Mesenchymal stem cell (in vitro differentiated cells and primary cell): ENCODE results near the gene PHKB. TPM values are rescaled to one million over a fixed set of nuclear protein-coding genes. Genes with fewer than 3 reads are reported as not detected.
A peak's percentile ranks its signal among the peaks of the same experiment; 100 is the strongest.

Experiments
- DNase-seq: peaks from one replicate; pipeline ENCODE4 v3.0.0-alpha.2; 2013
- H2AFZ ChIP-seq: one replicate; pipeline ENCODE4 v1.6.1; 2013; ENCODE audit warnings: low read depth, mild to moderate bottlenecking, control low read depth, inconsistent platforms, low read length, moderate library complexity
- H2AK5ac ChIP-seq: 2 replicates; pipeline ENCODE4 v1.6.1; 2013; ENCODE audit warnings: low read length, moderate library complexity, mild to moderate bottlenecking, inconsistent platforms; ENCODE audit not compliant: severe bottlenecking
- H2BK120ac ChIP-seq: one replicate; pipeline ENCODE4 v1.6.1; 2013; ENCODE audit warnings: low read depth, mild to moderate bottlenecking, inconsistent platforms, low read length, moderate library complexity
- H2BK12ac ChIP-seq, 2 experiments: one replicate each; pipeline ENCODE4 v1.6.1; 2013; ENCODE audit warnings: inconsistent platforms in 2 of 2, low read length in 2 of 2, mild to moderate bottlenecking in 2 of 2, moderate library complexity in 2 of 2, control low read depth in 1 of 2
- H2BK15ac ChIP-seq: one replicate; pipeline ENCODE4 v1.6.1; 2013; ENCODE audit warnings: mild to moderate bottlenecking, low read depth, inconsistent platforms; ENCODE audit not compliant: poor library complexity, severe bottlenecking
- H2BK5ac ChIP-seq: 2 replicates; pipeline ENCODE4 v1.6.1; 2013; ENCODE audit warnings: low read depth, mild to moderate bottlenecking, low read length, control low read depth, inconsistent platforms; ENCODE audit not compliant: poor library complexity, severe bottlenecking
- H3K14ac ChIP-seq, 2 experiments: one replicate each; pipeline ENCODE4 v1.6.1; 2013; ENCODE audit warnings: inconsistent platforms in 2 of 2, low read length in 2 of 2, control low read depth in 1 of 2, mild to moderate bottlenecking in 1 of 2, moderate library complexity in 1 of 2
- H3K18ac ChIP-seq, 2 experiments: one replicate each; pipeline ENCODE4 v1.6.1; 2013; ENCODE audit warnings: inconsistent platforms in 2 of 2, low read length in 2 of 2, control low read depth in 1 of 2, low read depth in 1 of 2, mild to moderate bottlenecking in 1 of 2
- H3K23ac ChIP-seq, 2 experiments: one replicate each; pipeline ENCODE4 v1.6.1; 2013; ENCODE audit warnings: inconsistent platforms in 2 of 2, low read length in 2 of 2, mild to moderate bottlenecking in 2 of 2, moderate library complexity in 2 of 2, control low read depth in 1 of 2
- H3K27ac ChIP-seq: 2 replicates; pipeline ENCODE4 v1.5.1; 2013; ENCODE audit warnings: mild to moderate bottlenecking, moderate library complexity, low read length, control low read depth, inconsistent platforms; ENCODE audit not compliant: poor library complexity, severe bottlenecking
- H3K27me3 ChIP-seq, 2 experiments: 2 replicates each; pipeline versions ENCODE4 v1.6.1 to v1.7.0; 2013; ENCODE audit warnings: low read length in 2 of 2, mild to moderate bottlenecking in 2 of 2, moderate library complexity in 2 of 2, control low read depth in 1 of 2, inconsistent platforms in 1 of 2; ENCODE audit not compliant: control insufficient read depth in 1 of 2, insufficient read depth in 1 of 2
- H3K36me3 ChIP-seq, 2 experiments: 2 replicates each; pipeline versions ENCODE4 v1.6.1 to v1.7.0; 2013; ENCODE audit warnings: low read length in 2 of 2, control low read depth in 1 of 2, inconsistent platforms in 1 of 2, low read depth in 1 of 2, mild to moderate bottlenecking in 1 of 2; ENCODE audit not compliant: insufficient read depth in 2 of 2, control insufficient read depth in 1 of 2
- H3K4ac ChIP-seq, 2 experiments: one replicate each; pipeline ENCODE4 v1.6.1; 2013; ENCODE audit warnings: inconsistent platforms in 2 of 2, low read length in 2 of 2, mild to moderate bottlenecking in 2 of 2, moderate library complexity in 2 of 2, control low read depth in 1 of 2, low read depth in 1 of 2
- H3K4me1 ChIP-seq: 2 replicates; pipeline ENCODE4 v1.6.1; 2013; ENCODE audit warnings: low read depth, low read length, control low read depth; ENCODE audit not compliant: control insufficient read depth, insufficient read depth
- H3K4me2 ChIP-seq: 2 replicates; pipeline ENCODE4 v1.6.1; 2013; ENCODE audit warnings: low read length, mild to moderate bottlenecking, inconsistent platforms; ENCODE audit not compliant: poor library complexity, severe bottlenecking
- H3K4me3 ChIP-seq, 2 experiments: 2 replicates each; pipeline versions ENCODE4 v1.5.1 to v1.7.0; 2013; ENCODE audit warnings: low read length in 2 of 2, mild to moderate bottlenecking in 2 of 2, control low read depth in 1 of 2, low read depth in 1 of 2; ENCODE audit not compliant: insufficient read depth in 1 of 2
- H3K79me1 ChIP-seq: replicated peaks from 2 replicates; pipeline ENCODE4 v1.6.1; 2013; ENCODE audit warnings: mild to moderate bottlenecking, control low read depth, low read length, inconsistent platforms; ENCODE audit not compliant: poor library complexity, severe bottlenecking
- H3K9ac ChIP-seq: 2 replicates; pipeline ENCODE4 v1.7.0; 2013; ENCODE audit warnings: mild to moderate bottlenecking, low read length, moderate library complexity
- H3K9me3 ChIP-seq: 2 replicates; pipeline ENCODE4 v1.7.0; 2013; ENCODE audit warnings: mild to moderate bottlenecking, low read length; ENCODE audit not compliant: control insufficient read depth
- H4K8ac ChIP-seq: one replicate; pipeline ENCODE4 v1.6.1; 2013; ENCODE audit warnings: inconsistent platforms, mild to moderate bottlenecking, low read length, moderate library complexity
- H4K91ac ChIP-seq: one replicate; pipeline ENCODE4 v1.6.1; 2013; ENCODE audit warnings: mild to moderate bottlenecking, low read length, inconsistent platforms
- WGBS: methylation state at CpG from one replicate; pipeline ENCODE4 v1.1.7; 2013; ENCODE audit warnings: mixed read lengths; 5-methylcytosine and 5-hydroxymethylcytosine counted together
- polyA plus RNA-seq, 2 experiments: library from polyadenylated mRNA; stranded (reverse); fragments of 200-250 nt; gene quantifications; one replicate each; pipeline ENCODE4 v1.2.3, GENCODE V29; 2013

The PHKB gene
- polyA plus RNA-seq (2013, experiment 1 of 2): 40.3 TPM
- 38.8 TPM for polyA plus RNA-seq (2013, experiment 2 of 2)

GRCh38 chr16:47460711-47461597 lies at the start of gene PHKB, which contains the start of gene ITFG1:
TSS of gene PHKB (plus strand) at chr16:47461331. CDS start at chr16:47461351, 20 bp downstream.
TSS of gene ITFG1 (minus strand) at chr16:47461063. CDS start at chr16:47461045, 18 bp downstream.
- peak within 1 kb of the TSS; percentile 94 to 97 for H3K4me3 ChIP-seq
- H2AFZ ChIP-seq: peak within 1 kb of the TSS; percentile 93
- peak within 1 kb of the TSS; percentile 86 to 94 for H3K14ac ChIP-seq
- H3K36me3 ChIP-seq: peaks cover 0 to 28% of the 10 kb centered on the region in 2 experiments
- H3K9ac ChIP-seq: peak within 1 kb of the TSS; percentile 98
- peak within 1 kb of the TSS; percentile 87 for H2BK15ac ChIP-seq
- H3K18ac ChIP-seq: peak within 1 kb of the TSS; percentile 94 to 100
- peak; percentile 94 for DNase-seq
- H3K27ac ChIP-seq: peak within 1 kb of the TSS; percentile 100
- H2AK5ac ChIP-seq: peak within 1 kb of the TSS; percentile 86
- under 1% methylated on average over 79 of the region's 82 CpGs for WGBS
- peaks cover 5% of the 10 kb centered on the region for H3K4me1 ChIP-seq
- peak within 1 kb of the TSS; percentile 98 for H4K91ac ChIP-seq
- H3K9me3 ChIP-seq: no peaks in the 10 kb centered on the region
- H2BK120ac ChIP-seq: peak within 1 kb of the TSS; percentile 96
- H3K79me1 ChIP-seq: peaks cover 18% of the 10 kb centered on the region
- peak within 1 kb of the TSS in 1 of 2 experiments; percentile 94 for H3K23ac ChIP-seq
- peak within 1 kb of the TSS; percentile 99 for H3K4ac ChIP-seq
- H4K8ac ChIP-seq: peak within 1 kb of the TSS; percentile 97
- peak within 1 kb of the TSS; percentile 100 for H2BK5ac ChIP-seq
- H2BK12ac ChIP-seq: peak within 1 kb of the TSS; percentile 56 to 90
- H3K27me3 ChIP-seq: no peaks in the 10 kb centered on the region
- H3K4me2 ChIP-seq: peak within 1 kb of the TSS; percentile 71

DNA sequence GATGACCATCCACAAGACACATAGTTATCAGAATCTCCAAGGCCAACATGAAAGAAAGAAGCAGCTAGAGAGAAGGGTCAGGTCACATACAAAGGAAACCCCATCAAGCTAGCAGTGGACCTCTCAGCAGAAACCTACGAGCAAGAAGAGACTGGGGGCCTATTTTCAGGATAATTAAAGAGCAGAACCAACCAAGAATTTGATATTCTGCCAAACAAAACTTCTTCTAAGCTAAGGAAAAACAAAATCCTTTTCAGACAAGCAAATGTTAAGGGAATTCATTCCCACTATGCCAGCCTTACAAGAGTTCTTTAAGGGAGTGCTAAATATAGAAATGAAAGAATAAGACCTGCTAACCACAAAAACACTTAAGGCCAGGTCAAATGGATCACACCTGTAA lies 48.1 kb upstream of the PHKB start:
- Histone ChIP-seq H3K4me2 (no peak overlapping the region), H2BK120ac (no peak overlapping the region), H3K23ac (no peak overlapping the region), H4K8ac (no peak overlapping the region), H3K4me3 (no peak overlapping the region), H3K27ac (no peak overlapping the region), H3K9ac (no peak overlapping the region), H2AK5ac (no peak overlapping the region), H2BK5ac (no peak overlapping the region), H2BK15ac (no peak overlapping the region), H3K18ac (no peak overlapping the region), H3K9me3 (no peaks in the 10 kb centered on the region), H3K27me3 (no peaks in the 10 kb centered on the region), H3K36me3 (peaks cover 11 to 22% of the 10 kb centered on the region in 2 experiments), H3K4ac (no peak overlapping the region), H3K14ac (no peak overlapping the region), H2BK12ac (no peak overlapping the region), H4K91ac (no peak overlapping the region), H3K79me1 (peaks cover 18% of the 10 kb centered on the region), H3K4me1 (peaks cover 2% of the 10 kb centered on the region), H2AFZ (no peak overlapping the region)
- WGBS: 67% methylated on average over 1 of the region's 1 CpG
- no peak for DNase-seq

DNA sequence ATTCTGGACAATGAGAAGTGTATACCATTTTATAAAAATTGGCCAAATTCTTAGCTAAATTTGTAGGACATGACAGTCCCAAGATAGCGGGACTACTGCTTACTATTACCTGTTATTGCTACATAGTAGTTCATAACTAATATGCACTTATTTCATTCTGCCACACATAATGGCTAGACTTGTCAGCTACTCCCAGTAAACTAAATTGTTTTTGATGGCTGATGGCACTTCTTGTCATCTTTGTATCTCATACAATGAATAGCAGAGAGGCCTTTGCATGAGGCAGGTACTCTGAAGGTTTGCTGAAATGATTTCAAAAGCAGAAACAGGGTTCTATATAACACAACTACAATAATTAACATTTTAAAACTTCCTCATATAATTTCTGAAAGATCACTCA lies 44.3 kb upstream of the PHKB start:
- Histone ChIP-seq H2BK5ac (no peak overlapping the region), H2BK15ac (no peak overlapping the region), H2AK5ac (no peak overlapping the region), H3K27ac (no peak overlapping the region), H3K4ac (no peak overlapping the region), H3K79me1 (peaks cover 3% of the 10 kb centered on the region), H4K8ac (no peak overlapping the region), H3K18ac (no peak overlapping the region), H4K91ac (no peak overlapping the region), H2BK12ac (no peak overlapping the region), H2BK120ac (no peak overlapping the region), H2AFZ (no peak overlapping the region), H3K4me2 (no peak overlapping the region), H3K9ac (no peak overlapping the region), H3K4me1 (peaks cover 2% of the 10 kb centered on the region), H3K14ac (no peak overlapping the region), H3K27me3 (no peaks in the 10 kb centered on the region), H3K36me3 (peaks cover 2 to 17% of the 10 kb centered on the region in 2 experiments), H3K4me3 (no peak overlapping the region), H3K9me3 (no peaks in the 10 kb centered on the region), H3K23ac (no peak overlapping the region)
- no peak for DNase-seq
- 100% methylated on average over 1 of the region's 1 CpG for WGBS

DNA sequence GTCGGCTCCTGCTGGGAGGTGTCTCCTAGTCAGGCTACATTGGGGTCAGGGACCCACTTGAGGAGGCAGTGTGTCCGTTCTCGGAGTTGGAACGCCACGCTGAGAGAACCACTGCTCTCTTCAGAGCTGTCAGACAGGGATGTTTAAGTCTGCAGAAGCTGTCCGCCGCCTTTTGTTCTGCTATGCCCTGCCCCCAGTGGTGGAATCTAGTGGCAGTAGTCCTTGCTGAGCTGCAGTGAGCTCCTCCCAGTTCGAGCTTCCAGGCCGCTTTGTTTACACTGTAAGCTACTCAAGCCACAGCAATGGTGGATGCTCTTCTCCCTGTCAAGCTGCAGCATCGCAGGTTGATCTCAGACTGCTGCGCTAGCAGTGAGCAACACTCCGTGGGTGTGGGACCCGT lies 36.3 kb upstream of the PHKB start:
- peaks cover 22 to 57% of the 10 kb centered on the region in 2 experiments for H3K36me3 ChIP-seq
- H4K8ac ChIP-seq: no peak overlapping the region
- no peak for DNase-seq
- H3K4me3 ChIP-seq: no peak overlapping the region
- peaks cover 1% of the 10 kb centered on the region for H3K79me1 ChIP-seq
- no peak overlapping the region for H2BK5ac ChIP-seq
- WGBS: 95% methylated on average over 13 of the region's 13 CpGs
- H4K91ac ChIP-seq: no peak overlapping the region
- H3K4me2 ChIP-seq: no peak overlapping the region
- no peak overlapping the region for H3K4ac ChIP-seq
- no peak overlapping the region for H2BK120ac ChIP-seq
- H3K4me1 ChIP-seq: no peaks in the 10 kb centered on the region
- H3K18ac ChIP-seq: no peak overlapping the region
- H3K27ac ChIP-seq: no peak overlapping the region
- no peak overlapping the region for H3K14ac ChIP-seq
- H2AFZ ChIP-seq: no peak overlapping the region
- H3K27me3 ChIP-seq: no peaks in the 10 kb centered on the region
- no peak overlapping the region for H3K23ac ChIP-seq
- no peak overlapping the region for H2BK12ac ChIP-seq
- H2BK15ac ChIP-seq: no peak overlapping the region
- H3K9ac ChIP-seq: no peak overlapping the region
- H2AK5ac ChIP-seq: no peak overlapping the region
- H3K9me3 ChIP-seq: no peaks in the 10 kb centered on the region
